Measurements from ENCODE around the gene ZNF484.
"Not testable (repeated sequence)": the region's sequence is repeated elsewhere in the genome, so short reads cannot be mapped to it uniquely, and the experiment has no call there.

ZNF484 gene

DNA sequence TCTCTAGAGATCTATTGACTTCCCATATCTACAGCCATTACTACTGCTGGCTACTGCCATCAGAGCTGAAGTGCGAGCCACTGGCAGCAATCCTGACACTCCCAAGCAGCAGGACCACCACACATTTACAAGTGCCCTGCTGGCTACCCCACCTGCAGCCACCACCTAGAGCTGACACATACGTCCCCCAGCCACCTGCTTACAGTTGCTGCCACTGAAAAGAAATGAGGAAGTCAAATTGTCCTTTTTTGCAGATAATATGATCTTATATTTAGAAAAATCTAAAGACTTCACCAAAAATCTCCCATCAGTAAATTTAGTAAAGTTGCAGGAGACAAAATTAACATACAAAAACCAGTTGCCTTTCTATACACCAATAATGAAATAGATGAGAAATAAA lies 48.4 kb downstream of the ZNF484 start:
- Histone ChIP-seq H3K4me1 (ENCODE audit: insufficient read depth, low read length) (no peaks in the 10 kb centered on the region), H3K9me3 (ENCODE audit: control insufficient read depth, insufficient read depth, low read length) (no peaks in the 10 kb centered on the region; the same call in 1 of the 2 replicates), H3K9ac (ENCODE audit: low read depth, low read length) (no peak overlapping the region), H3K36me3 (ENCODE audit: insufficient read depth, low read length) (no peaks in the 10 kb centered on the region)

DNA sequence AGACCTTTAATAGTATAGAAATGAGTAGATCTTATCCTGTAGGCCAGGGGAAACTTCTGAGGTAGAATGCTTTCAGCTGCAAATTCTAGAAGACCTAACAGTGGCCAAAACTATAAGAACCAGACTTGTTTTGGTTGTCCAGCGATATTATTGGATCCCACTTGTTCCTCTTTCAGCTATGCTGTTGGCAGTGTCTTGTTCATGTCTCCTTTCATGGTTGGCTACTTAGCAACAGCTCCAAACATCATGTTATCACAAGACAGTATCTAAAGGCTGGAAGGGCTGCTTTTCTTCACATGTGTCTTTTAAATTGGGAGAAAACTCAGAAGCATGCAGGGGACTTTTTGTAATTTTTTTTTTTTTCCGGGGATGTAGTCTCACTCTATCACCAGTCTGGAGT lies 52.8 kb downstream of the ZNF484 start:
- not testable (repeated sequence) for H3K4me1 ChIP-seq (ENCODE audit: insufficient read depth, low read length); H3K9me3 ChIP-seq (ENCODE audit: control insufficient read depth, insufficient read depth, low read length); H3K36me3 ChIP-seq (ENCODE audit: insufficient read depth, low read length); H3K9ac ChIP-seq (ENCODE audit: low read depth, low read length)

DNA sequence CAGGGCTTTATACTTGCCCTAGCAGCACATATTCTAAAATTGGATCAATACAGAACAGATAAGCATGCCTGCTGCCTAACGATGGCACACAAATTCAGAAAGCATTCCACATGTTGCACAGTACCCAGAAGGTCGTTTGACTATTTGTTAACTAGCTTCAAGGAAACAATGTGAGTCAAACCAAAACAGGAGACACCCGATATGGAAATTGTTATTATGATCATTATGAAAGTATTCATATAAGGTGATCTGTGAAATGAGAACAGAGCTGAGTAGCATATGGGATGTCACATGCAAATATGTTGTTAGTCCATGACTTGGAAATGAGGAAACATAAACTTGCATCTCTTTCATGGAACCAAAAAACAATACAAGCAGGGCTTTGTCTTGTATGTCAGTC lies 56.9 kb downstream of the ZNF484 start:
- H3K36me3 ChIP-seq (ENCODE audit: insufficient read depth, low read length), result no peaks in the 10 kb centered on the region
- H3K9ac ChIP-seq (ENCODE audit: low read depth, low read length), result no peak overlapping the region
- no peaks in the 10 kb centered on the region for H3K9me3 ChIP-seq (ENCODE audit: control insufficient read depth, insufficient read depth, low read length)
- no peaks in the 10 kb centered on the region for H3K4me1 ChIP-seq (ENCODE audit: insufficient read depth, low read length)

DNA sequence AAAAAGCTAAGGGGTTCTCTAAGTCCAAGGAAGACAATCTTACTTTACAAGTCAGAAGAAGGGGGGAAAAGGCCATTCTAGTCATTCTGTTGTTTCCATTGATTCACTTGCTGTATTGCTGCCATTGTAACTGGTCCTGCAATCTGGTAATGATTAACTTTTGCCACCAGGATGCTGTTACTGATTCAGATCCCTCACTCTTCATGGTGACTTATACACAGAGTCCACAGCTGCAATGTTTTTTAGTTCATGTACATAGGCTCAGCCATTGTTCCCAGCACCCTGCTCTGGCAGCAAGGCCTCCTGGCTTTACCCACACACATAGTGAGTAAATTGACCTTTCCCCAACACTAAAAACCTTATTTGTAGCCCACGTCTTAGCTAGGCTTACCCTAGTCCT lies 57.9 kb downstream of the ZNF484 start:
- not testable (repeated sequence) for H3K9me3 ChIP-seq (ENCODE audit: control insufficient read depth, insufficient read depth, low read length); H3K4me1 ChIP-seq (ENCODE audit: insufficient read depth, low read length); H3K36me3 ChIP-seq (ENCODE audit: insufficient read depth, low read length); H3K9ac ChIP-seq (ENCODE audit: low read depth, low read length)

DNA sequence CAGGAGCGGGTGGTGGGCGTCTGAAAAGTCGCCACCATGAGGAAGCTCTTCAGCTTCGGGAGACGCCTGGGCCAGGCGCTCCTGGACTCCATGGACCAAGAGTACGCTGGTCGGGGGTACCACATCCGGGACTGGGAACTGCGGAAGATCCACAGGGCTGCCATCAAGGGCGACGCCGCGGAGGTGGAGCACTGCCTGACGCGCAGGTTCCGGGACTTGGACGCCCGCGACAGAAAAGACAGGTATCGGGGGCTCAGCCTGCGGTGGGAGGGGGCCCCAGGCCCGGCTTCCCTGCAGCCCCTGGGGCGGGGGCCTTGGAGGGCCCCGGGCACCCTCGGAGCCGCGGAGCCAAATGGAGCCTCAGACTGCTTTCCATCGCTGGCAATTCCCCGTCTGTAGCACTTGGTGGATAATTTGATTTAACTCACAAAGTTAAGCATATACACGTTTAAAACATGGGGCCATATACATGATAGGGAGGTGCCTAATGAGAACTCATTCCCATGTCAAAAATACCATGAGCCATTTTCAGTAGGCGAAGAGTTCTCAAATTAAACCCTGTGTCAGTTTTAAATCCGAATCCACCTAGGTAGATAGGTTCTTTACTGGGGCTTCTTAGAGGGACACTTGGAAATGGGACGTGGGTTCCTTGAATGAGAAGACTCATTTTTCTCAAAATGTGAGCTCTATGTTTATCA lies 68.1 kb downstream of the ZNF484 start:
- peak overlapping the region; percentile 29; the same call in 1 of the 2 replicates for H3K9ac ChIP-seq (ENCODE audit: low read depth, low read length)
- not testable (repeated sequence) for H3K9me3 ChIP-seq (ENCODE audit: control insufficient read depth, insufficient read depth, low read length); H3K4me1 ChIP-seq (ENCODE audit: insufficient read depth, low read length); H3K36me3 ChIP-seq (ENCODE audit: insufficient read depth, low read length)

DNA sequence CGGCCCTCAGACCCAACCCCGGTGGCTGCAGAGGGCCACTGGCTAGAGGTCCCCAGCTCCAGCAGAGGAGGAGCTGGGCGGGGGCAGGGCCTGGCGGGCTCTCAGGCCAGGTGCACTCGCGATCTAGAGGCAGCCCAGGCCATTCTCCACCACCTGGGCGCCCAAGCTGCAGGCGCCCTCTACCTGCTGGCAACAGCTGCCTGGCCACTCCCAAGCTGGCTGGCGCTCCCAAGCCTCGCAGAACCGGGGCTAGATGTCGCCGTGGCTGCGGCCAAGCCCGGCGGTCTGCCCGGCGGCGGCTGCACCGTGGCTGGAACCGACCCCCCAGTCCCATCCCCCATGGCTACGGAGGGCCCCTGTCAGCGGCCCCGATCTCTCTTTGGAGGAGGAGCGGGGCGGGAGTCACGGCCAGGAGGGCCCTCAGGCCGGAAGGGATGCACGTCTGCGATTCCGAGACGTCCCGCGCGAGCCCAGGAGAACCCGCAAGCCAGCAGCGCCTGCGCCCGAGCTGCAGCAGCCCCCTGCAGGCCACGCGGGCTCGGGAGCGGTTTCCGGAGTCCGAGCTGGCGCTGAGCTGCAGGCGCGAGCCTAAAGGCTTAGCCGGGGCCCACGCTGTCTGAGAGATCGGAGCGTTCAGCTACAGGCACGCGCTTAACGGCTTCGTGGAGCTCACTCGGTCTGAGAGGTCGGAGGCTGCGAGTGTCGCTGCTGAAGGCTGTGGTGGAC lies 68.9 kb downstream of the ZNF484 start:
- no peaks in the 10 kb centered on the region; the same call in 1 of the 2 replicates for H3K4me1 ChIP-seq (ENCODE audit: insufficient read depth, low read length)
- no peaks in the 10 kb centered on the region for H3K36me3 ChIP-seq (ENCODE audit: insufficient read depth, low read length)
- peak overlapping the region; percentile 29 for H3K9ac ChIP-seq (ENCODE audit: low read depth, low read length)
- H3K9me3 ChIP-seq (ENCODE audit: control insufficient read depth, insufficient read depth, low read length), result no peaks in the 10 kb centered on the region

DNA sequence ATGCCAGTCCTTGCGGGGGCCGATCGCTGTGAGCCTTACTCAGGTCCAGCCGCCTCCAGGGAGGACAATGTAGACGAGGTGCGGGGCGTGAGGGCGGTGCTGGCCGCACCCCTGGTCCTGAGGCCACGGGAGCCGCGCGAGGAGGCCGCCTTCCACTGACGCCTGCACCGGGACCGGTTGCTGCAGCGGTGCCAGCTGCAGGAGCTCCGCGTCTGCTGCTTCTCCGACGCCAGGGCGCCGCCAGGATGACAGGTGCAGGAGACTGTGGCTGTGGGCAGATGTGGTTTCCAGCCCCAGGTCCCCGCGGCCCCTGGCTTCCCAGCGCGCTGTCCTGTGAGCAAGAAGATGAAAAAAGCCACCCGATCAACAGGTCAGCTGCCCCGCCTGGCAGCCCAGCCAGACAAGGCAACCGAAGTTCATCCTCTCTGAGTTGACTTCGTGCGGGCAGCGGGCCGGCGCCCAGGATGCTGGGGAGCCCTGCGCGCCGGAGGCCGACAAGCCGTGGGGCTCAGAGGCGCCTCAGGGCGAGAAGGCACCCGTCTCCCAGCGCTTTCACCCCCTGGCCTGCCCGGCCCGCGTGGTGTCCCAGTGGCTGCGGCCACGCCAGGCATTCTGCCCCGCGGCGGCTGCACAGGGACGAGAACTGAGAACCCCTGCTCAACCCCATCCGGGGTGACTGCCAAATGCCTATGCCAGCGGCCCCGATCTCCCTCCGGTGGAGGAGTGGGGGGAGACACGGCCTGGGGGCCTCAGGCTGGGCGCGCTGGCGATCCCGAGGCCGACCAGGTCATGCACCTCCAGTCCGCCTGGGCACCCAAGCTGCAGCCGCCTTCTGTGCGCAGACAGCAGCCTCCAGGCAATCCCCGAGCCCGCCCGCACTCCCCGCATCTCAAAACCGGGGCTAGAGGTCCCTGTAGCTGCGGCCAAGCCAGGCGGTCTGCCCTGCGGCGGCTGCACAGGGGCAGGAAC lies 69.8 kb downstream of the ZNF484 start:
- Histone ChIP-seq H3K9me3 (ENCODE audit: control insufficient read depth, insufficient read depth, low read length) (no peaks in the 10 kb centered on the region), H3K36me3 (ENCODE audit: insufficient read depth, low read length) (no peaks in the 10 kb centered on the region), H3K9ac (ENCODE audit: low read depth, low read length) (peak overlapping the region; percentile 29; the same call in 1 of the 2 replicates), H3K4me1 (ENCODE audit: insufficient read depth, low read length) (no peaks in the 10 kb centered on the region; the same call in 1 of the 2 replicates)

DNA sequence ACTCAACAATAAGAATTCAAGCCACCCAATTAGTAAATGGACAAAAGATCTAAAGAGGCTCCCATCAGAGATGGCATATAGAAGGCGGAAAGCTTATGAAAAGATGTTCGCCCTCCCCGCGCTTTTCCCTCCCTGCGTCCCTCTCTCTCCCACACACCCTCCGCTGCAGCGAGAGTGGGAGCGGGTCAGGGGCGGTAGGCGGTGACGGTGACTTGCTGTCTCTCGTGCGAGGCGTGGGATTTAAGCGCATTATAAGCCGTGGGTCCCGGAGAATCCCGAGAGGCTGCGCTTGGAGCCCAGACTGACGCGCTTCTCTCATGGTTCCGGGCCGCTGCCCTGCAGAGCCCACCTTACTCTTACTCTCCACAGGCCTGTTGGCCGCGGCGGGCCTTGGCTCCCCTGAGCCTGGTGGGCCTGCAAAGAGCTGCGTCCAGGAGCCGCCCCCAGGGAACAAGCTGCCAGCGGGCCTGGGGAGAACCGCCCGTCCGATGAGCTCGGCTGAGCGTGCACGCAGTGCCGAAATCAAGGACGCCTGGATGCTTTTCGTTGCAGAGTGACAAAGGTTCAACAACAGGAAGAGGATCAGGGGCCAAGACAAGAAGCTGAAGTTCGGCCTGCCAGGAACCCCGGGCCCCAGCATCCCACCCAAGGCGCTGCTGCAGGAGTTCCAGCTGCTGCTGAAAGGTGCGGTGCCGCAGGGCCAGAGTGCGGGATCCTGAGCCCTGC lies 70.6 kb downstream of the ZNF484 start:
- peak overlapping the region; percentile 22; the same call in 1 of the 2 replicates for H3K9ac ChIP-seq (ENCODE audit: low read depth, low read length)

DNA sequence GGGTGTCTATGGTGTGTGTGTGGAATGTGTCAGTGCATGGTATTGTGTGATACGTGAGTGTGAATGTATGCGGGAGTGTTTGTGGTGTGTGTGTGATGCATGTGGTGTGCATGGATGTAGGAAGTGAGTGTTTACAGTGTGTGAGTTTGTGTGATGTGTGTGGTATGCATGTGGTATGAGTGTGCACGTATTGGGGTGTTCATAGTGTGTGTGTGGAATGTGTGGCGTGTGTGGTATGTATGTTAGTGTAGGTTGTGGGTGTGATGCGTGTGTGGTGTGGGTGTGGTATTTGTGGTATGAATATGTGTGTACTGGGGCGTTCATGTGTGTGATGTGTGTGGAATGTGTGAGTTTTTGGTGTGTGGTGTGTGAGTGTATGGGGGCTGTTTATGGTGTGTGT lies 73.1 kb downstream of the ZNF484 start:
- no peaks in the 10 kb centered on the region; the same call in 1 of the 2 replicates for H3K4me1 ChIP-seq (ENCODE audit: insufficient read depth, low read length)
- no peaks in the 10 kb centered on the region for H3K36me3 ChIP-seq (ENCODE audit: insufficient read depth, low read length)
- H3K9me3 ChIP-seq (ENCODE audit: control insufficient read depth, insufficient read depth, low read length), result no peaks in the 10 kb centered on the region
- H3K9ac ChIP-seq (ENCODE audit: low read depth, low read length), result no peak overlapping the region

More for the DNA sequence above, 70.6 kb downstream of the ZNF484 start:
- H3K9me3 ChIP-seq (ENCODE audit: control insufficient read depth, insufficient read depth, low read length), result no peaks in the 10 kb centered on the region
- H3K4me1 ChIP-seq (ENCODE audit: insufficient read depth, low read length), result no peaks in the 10 kb centered on the region; the same call in 1 of the 2 replicates
- H3K36me3 ChIP-seq (ENCODE audit: insufficient read depth, low read length), result no peaks in the 10 kb centered on the region

DNA sequence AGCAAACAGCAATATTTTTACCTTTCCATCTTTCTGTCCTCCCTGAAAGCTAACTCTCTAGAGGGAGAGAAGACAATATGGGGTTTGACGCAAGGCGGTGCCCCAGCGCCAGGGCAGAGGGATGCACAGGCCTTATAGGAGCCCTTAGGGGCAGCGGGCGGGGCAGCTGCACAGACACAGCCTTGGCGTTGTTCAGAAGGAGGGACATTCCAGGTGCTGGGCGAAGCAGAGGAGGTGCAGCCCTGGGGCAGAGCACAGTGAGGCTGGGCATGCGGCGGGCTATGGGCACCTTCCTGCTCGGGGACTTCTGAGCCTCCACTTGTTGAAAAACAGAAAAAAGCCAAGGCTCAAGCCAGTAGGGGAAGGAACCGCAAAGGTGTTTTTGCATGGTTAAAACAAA lies 79.5 kb downstream of the ZNF484 start:
- no peak overlapping the region for H3K9ac ChIP-seq (ENCODE audit: low read depth, low read length)
- H3K4me1 ChIP-seq (ENCODE audit: insufficient read depth, low read length), result no peaks in the 10 kb centered on the region
- no peaks in the 10 kb centered on the region for H3K9me3 ChIP-seq (ENCODE audit: control insufficient read depth, insufficient read depth, low read length)
- no peaks in the 10 kb centered on the region for H3K36me3 ChIP-seq (ENCODE audit: insufficient read depth, low read length)

DNA sequence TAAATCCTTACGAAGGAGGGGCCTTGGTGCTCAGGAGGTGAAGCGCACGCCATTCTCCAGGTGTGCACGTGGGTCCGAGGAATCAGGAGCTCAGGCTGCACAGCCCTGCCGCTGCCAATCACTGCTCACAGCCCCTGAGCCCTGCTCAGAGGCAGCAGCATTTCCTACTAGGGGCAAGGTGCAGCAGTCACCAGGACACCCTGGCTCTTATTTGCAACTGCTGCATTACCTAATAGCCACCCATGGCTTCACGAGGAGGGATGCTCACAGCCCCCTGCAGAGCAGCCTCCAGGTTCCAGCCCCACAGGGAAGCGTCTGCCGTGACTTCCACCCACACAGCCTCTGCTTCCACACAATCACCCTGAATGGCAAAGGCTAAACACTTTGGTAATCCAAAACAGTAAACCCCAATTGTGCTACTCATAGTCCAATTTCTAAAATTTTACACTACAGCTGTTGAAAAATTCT lies 81.5 kb downstream of the ZNF484 start:
- H3K36me3 ChIP-seq (ENCODE audit: insufficient read depth, low read length); H3K9me3 ChIP-seq (ENCODE audit: control insufficient read depth, insufficient read depth, low read length); H3K4me1 ChIP-seq (ENCODE audit: insufficient read depth, low read length); H3K9ac ChIP-seq (ENCODE audit: low read depth, low read length): not testable (repeated sequence)

DNA sequence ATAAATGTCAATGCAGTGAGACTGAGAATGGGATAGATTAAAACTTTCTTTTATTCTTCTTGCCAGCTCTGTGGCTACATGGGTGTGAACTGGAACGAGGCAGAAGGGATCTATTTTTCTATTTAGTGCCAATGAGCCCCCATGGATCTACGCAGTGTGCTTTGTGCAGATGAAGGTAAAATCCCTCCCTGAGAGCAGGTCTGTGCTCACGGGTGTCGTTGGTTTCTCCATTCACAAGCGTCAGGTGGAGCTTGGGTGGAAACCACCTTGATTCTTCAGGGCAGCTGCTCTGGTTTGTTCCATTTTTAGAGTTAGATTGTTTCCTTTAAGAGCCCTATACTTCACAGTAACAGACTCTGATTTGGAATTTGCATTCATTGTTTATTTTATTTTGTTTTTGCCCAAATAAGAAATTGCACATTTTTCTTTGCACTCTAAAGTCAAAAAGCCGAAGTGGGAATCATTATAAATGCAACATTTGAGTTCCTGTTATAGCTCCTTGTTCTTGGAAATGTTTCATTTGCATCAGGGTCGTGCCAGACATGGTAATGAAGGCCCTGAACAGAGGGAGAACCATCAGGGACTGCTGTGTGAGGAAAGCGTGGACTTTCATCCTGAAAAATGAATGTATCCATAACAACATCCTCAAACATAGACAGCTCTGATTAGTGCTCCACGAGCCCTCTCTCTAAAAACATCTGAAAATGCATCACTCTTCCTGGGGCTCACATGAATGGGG lies 82.1 kb downstream of the ZNF484 start:
- Histone ChIP-seq H3K4me1 (ENCODE audit: insufficient read depth, low read length) (no peaks in the 10 kb centered on the region), H3K9ac (ENCODE audit: low read depth, low read length) (no peak overlapping the region), H3K9me3 (ENCODE audit: control insufficient read depth, insufficient read depth, low read length) (no peaks in the 10 kb centered on the region), H3K36me3 (ENCODE audit: insufficient read depth, low read length) (no peaks in the 10 kb centered on the region)

Data from ES-I3 (cell line).